HG03135 (cell line): Measurements from ENCODE around the gene ZNF366.
A peak's percentile ranks its signal among the peaks of the same experiment; 100 is the strongest.

Experiments
- ATAC-seq: cut with Tn5 transposase; IDR thresholded peaks from one replicate; pipeline ENCODE4 v1.9.1; 2021; ENCODE audit warnings: mild to moderate bottlenecking, moderate library complexity; ENCODE audit not compliant: unreplicated experiment

ZNF366 gene

GRCh38 chr5:72507231-72507906 is at the start of gene ZNF366:
Gene ZNF366 (minus strand): TSS chr5:72507410. CDS start chr5:72461496, 45,914 bp downstream.
- ATAC-seq = no peak

GRCh38 chr5:72556351-72557166 is 49.3 kb upstream of the ZNF366 start:
- peak; percentile 75 for ATAC-seq

GRCh38 chr5:72555871-72556270 is 48.7 kb upstream of the ZNF366 start:
- ATAC-seq = no peak

- no peak for ATAC-seq
These were observed 47.7 kb upstream of the ZNF366 start for GRCh38 chr5:72554897-72555296.

- ATAC-seq = no peak
These were observed 44.9 kb upstream of the ZNF366 start for GRCh38 chr5:72552041-72552557.

- ATAC-seq = no peak
These were observed 43.4 kb upstream of the ZNF366 start for GRCh38 chr5:72550595-72550994.

GRCh38 chr5:72543811-72544210 is 36.6 kb upstream of the ZNF366 start:
- no peak for ATAC-seq

- no peak for ATAC-seq
These were observed 36.2 kb upstream of the ZNF366 start for GRCh38 chr5:72543365-72543764.

- no peak for ATAC-seq
These were observed 35.5 kb upstream of the ZNF366 start for GRCh38 chr5:72542695-72543094.

GRCh38 chr5:72541501-72542225 is 34.5 kb upstream of the ZNF366 start:
- ATAC-seq = no peak

GRCh38 chr5:72540759-72541438 is 33.7 kb upstream of the ZNF366 start:
- ATAC-seq = no peak

GRCh38 chr5:72539726-72540125 is 32.5 kb upstream of the ZNF366 start:
- ATAC-seq = no peak

GRCh38 chr5:72539038-72539437 is 31.8 kb upstream of the ZNF366 start:
- ATAC-seq = no peak

- ATAC-seq = no peak
These were observed 30.0 kb upstream of the ZNF366 start for GRCh38 chr5:72537166-72537565.

- no peak for ATAC-seq
These were observed 24.4 kb upstream of the ZNF366 start for GRCh38 chr5:72531496-72532190.

GRCh38 chr5:72530196-72530595 is 23.0 kb upstream of the ZNF366 start:
- ATAC-seq = no peak

GRCh38 chr5:72529383-72529782 is 22.2 kb upstream of the ZNF366 start:
- ATAC-seq = no peak

- ATAC-seq = no peak
These were observed 18.6 kb upstream of the ZNF366 start for GRCh38 chr5:72525816-72526215.

- ATAC-seq = peak; percentile 84
These were observed 16.9 kb upstream of the ZNF366 start for GRCh38 chr5:72523960-72524582.

GRCh38 chr5:72522607-72523006 is 15.4 kb upstream of the ZNF366 start:
- ATAC-seq = no peak
